HAP-1 (cell line): Measurements from ENCODE around the gene NMBR.

Source experiments
- DNase-seq, 2 experiments: peaks; one replicate each; pipeline ENCODE4 v3.0.0-alpha.2; 2016 to 2020; ENCODE audit warnings: low spot score in 2 of 2
- H3K27me3 ChIP-seq: fragments of 250-450 bp; sonication (Bioruptor Pico); 2 replicates; pipeline ENCODE4 v1.5.1; 2020; ENCODE audit warnings: low read depth, mild to moderate bottlenecking, moderate library complexity
- H3K36me3 ChIP-seq: fragments of 250-450 bp; sonication (Bioruptor Pico); replicated peaks from 2 replicates; pipeline ENCODE4 v1.5.1; 2020; ENCODE audit warnings: mild to moderate bottlenecking
- H3K4me1 ChIP-seq: fragments of 250-450 bp; sonication (Bioruptor Pico); 2 replicates; pipeline ENCODE4 v1.5.1; 2020; ENCODE audit warnings: mild to moderate bottlenecking
- H3K4me3 ChIP-seq: fragments of 250-450 bp; sonication (Bioruptor Pico); 2 replicates; pipeline ENCODE4 v1.5.1; 2020; ENCODE audit warnings: mild to moderate bottlenecking, moderate library complexity
- H3K9me3 ChIP-seq: fragments of 250-450 bp; sonication (Bioruptor Pico); 2 replicates; pipeline ENCODE4 v1.5.1; 2020; ENCODE audit warnings: mild to moderate bottlenecking, moderate library complexity
- in situ Hi-C: fragments of 300-500 bp; cut with MboI; formaldehyde crosslinking; loops from 3 replicates; pipeline ENCODE4 v1.14.3; 2020; ENCODE audit warnings: low sequenced_read_pairs, inconsistent platforms, mixed read lengths

NMBR gene

DNA sequence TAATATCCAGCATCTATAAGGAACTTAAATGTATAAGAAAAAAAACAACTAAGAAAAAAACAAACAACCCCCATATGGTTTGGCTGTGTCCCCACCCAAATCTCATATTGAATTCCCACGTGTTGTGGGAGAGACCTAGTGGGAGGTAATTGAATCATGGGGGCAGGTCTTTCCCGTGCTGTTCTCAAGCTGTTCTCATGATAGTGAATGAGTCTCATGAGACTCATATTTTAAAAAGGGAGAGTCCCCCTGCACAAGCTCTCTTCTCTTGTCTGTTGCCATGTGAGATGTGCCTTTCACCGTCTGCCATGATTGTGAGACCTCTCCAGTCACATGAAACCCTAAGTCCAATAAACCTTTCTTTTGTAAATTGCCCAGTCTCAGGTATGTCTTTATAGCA, 119.8 kb downstream of the NMBR start:
- Histone ChIP-seq H3K4me3 (no peak overlapping the region), H3K36me3 (no peaks in the 10 kb centered on the region), H3K27me3 (no peaks in the 10 kb centered on the region), H3K9me3 (no peaks in the 10 kb centered on the region), H3K4me1 (no peaks in the 10 kb centered on the region)
- DNase-seq, result no peak
- in situ Hi-C loops, result no loop called here

DNA sequence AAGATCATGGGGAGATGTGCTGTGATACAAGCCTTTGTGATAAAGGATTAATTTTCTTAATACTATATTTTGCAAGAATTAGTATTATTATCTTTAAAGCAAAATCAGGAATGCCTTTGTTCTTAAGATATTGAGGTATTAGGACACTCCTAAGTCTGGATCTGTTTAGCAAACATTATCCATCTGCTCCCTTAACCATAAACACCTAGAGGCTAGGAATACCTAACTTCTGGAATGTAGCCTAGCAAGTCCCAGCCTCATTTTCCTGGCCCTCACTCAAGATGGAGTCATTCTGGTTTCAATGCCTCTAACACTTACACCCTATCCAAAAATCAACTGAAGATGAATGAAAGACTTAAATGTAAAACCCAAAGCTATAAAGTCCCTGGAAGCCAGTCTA, 120.5 kb downstream of the NMBR start:
- in situ Hi-C loops, result no loop called here
- Histone ChIP-seq H3K9me3 (no peaks in the 10 kb centered on the region), H3K36me3 (no peaks in the 10 kb centered on the region), H3K4me1 (no peaks in the 10 kb centered on the region), H3K4me3 (no peak overlapping the region), H3K27me3 (no peaks in the 10 kb centered on the region)
- no peak for DNase-seq
